Transverse colon (tissue), 4 donors: ENCODE results near the gene ACP3. TPM values are rescaled to one million over a fixed set of nuclear protein-coding genes. Genes with fewer than 3 reads are reported as not detected.

ENCODE experiments used
- DNase-seq: peaks from one replicate; pipeline ENCODE4 v3.0.0-alpha.2; 2019
- H3K27ac ChIP-seq, 4 donors: fragments of 200-600 bp; sonication (generic); 2 replicates each; pipeline ENCODE4 v1.5.1; 2016 to 2018; ENCODE audit warnings: inconsistent platforms in 4 of 4
- H3K27me3 ChIP-seq: fragments of 200-600 bp; sonication (generic); 2 replicates; pipeline ENCODE4 v1.5.1; 2017; ENCODE audit warnings: inconsistent platforms
- H3K36me3 ChIP-seq, 4 donors: fragments of 200-600 bp; sonication (generic); 2 replicates each; pipeline ENCODE4 v1.5.1; 2017 to 2019; ENCODE audit warnings: inconsistent platforms in 4 of 4
- H3K4me1 ChIP-seq, 4 donors: fragments of 200-600 bp; sonication (generic); 2 replicates each; pipeline ENCODE4 v1.5.1; 2017 to 2020; ENCODE audit warnings: inconsistent platforms in 4 of 4
- H3K4me3 ChIP-seq, 4 donors: fragments of 200-600 bp; sonication (generic); 1 replicate in 1 of 4; 2 replicates in 3 of 4; pipeline versions ENCODE4 v1.5.1 to v1.6.1; 2017 to 2019; ENCODE audit warnings: inconsistent platforms in 4 of 4
- H3K9me3 ChIP-seq, 2 donors: fragments of 200-600 bp; sonication (generic); 2 replicates each; pipeline ENCODE4 v1.5.1; 2017 to 2019; ENCODE audit warnings: inconsistent platforms in 2 of 2
- CTCF ChIP-seq, 5 experiments: fragments of 200-600 bp in 3 of 5; fragments of 450-650 bp in 2 of 5; sonication (generic) in 3 of 5; IDR thresholded peaks; 1 replicate in 2 of 5; 2 replicates in 3 of 5; pipeline ENCODE4 v1.5.1; 2016 to 2017; ENCODE audit warnings: antibody characterized with exemption in 5 of 5, inconsistent platforms in 3 of 5, mild to moderate bottlenecking in 2 of 5, moderate library complexity in 1 of 5
- EP300 ChIP-seq: sonication (generic); formaldehyde crosslinking; IDR thresholded peaks from one replicate; pipeline ENCODE4 v1.6.1; 2017; ENCODE audit warnings: antibody characterized with exemption, low read depth
- POLR2A ChIP-seq: fragments of 450-650 bp; IDR thresholded peaks from one replicate; pipeline ENCODE4 v1.6.1; 2016; ENCODE audit warnings: antibody characterized with exemption, mild to moderate bottlenecking, moderate library complexity
- POLR2AphosphoS5 ChIP-seq, 3 donors: sonication (generic); formaldehyde crosslinking; IDR thresholded peaks; one replicate each; pipeline ENCODE4 v1.6.1; 2016; ENCODE audit warnings: antibody characterized with exemption in 3 of 3
- WGBS, 2 donors: methylation state at CpG; one replicate each; pipeline ENCODE4 v1.1.5; 2018; ENCODE audit warnings: low coverage in 1 of 2; 5-methylcytosine and 5-hydroxymethylcytosine counted together
- in situ Hi-C, 4 donors: fragments of 200-750 bp; cut with MboI; loops; one replicate each; pipeline versions ENCODE4 v1.15.0 to v1.15.1; 2017; ENCODE audit warnings: low sequenced_read_pairs in 3 of 4, low pct_ligation_motif_present in 1 of 4, low pct_unique_long_range_greater_than_20kb in 1 of 4
- intact Hi-C: fragments of 100-400 bp; cut with DNase I; formaldehyde crosslinking; loops from one replicate; pipeline ENCODE4 v1.15.1; 2023; ENCODE audit warnings: low total_unique reads
- total RNA-seq, 4 donors: library from RNA; depleted of rRNA; stranded (reverse); fragments of >200 nt; gene quantifications; one replicate each; pipeline ENCODE4 v1.1.0, GENCODE V29; 2016

ACP3 gene
- total RNA-seq, 4 donors from 2014 or later = 3.4 to 22.7 (median 7.6) TPM

- H3K4me3 ChIP-seq = no peak overlapping the region
- H3K27ac ChIP-seq = no peak overlapping the region
- DNase-seq = no peak
- intact Hi-C loops = no loop called here
- TF ChIP-seq EP300 (no peak), CTCF (IDR thresholded peaks at IDR 0.05) (no peak), POLR2A (no peak), POLR2AphosphoS5 (IDR thresholded peaks at IDR 0.05) (no peak)
- H3K36me3 ChIP-seq = no peaks in the 10 kb centered on the region
- H3K9me3 ChIP-seq = no peaks in the 10 kb centered on the region
- peaks cover 0 to 4% (median 0%) of the 10 kb centered on the region in 4 donors for H3K4me1 ChIP-seq
- H3K27me3 ChIP-seq = no peaks in the 10 kb centered on the region
- in situ Hi-C loops = loop anchor here (5.0 to 10.0 kb wide), 4 partner anchors 58 to 92 kb away; no protein-coding TSS in a partner anchor
These were observed 27.6 kb downstream of the ACP3 start for GRCh38 chr3:132344666-132345280.

GRCh38 chr3:132346841-132347736 lies 29.9 kb downstream of the ACP3 start:
- in situ Hi-C loops (loop anchor here (5.0 to 10.0 kb wide), 4 partner anchors 55 to 95 kb away; no protein-coding TSS in a partner anchor), intact Hi-C loops (no loop called here)
- no peaks in the 10 kb centered on the region for H3K36me3 ChIP-seq
- WGBS, 2 donors = 74 to 92% methylated on average over 2 to 5 of the region's 5 CpGs
- H3K27me3 ChIP-seq = no peaks in the 10 kb centered on the region
- no peak overlapping the region for H3K27ac ChIP-seq
- H3K4me3 ChIP-seq = no peak overlapping the region
- TF ChIP-seq EP300 (no peak), CTCF (IDR thresholded peaks at IDR 0.05) (no peak), POLR2A (no peak), POLR2AphosphoS5 (IDR thresholded peaks at IDR 0.05) (no peak)
- no peaks in the 10 kb centered on the region for H3K9me3 ChIP-seq
- peaks cover 0 to 4% (median 0%) of the 10 kb centered on the region in 4 donors for H3K4me1 ChIP-seq
- no peak for DNase-seq

- Histone ChIP-seq H3K36me3 (no peaks in the 10 kb centered on the region), H3K27me3 (no peaks in the 10 kb centered on the region), H3K9me3 (no peaks in the 10 kb centered on the region), H3K4me3 (no peak overlapping the region), H3K4me1 (peaks cover 0 to 1% (median 0%) of the 10 kb centered on the region in 4 donors), H3K27ac (no peak overlapping the region)
- in situ Hi-C loops = loop anchor here (5.0 to 10.0 kb wide), 4 partner anchors 54 to 96 kb away; no protein-coding TSS in a partner anchor
- no peak for TF ChIP-seq CTCF (IDR thresholded peaks at IDR 0.05)
- no peak for TF ChIP-seq POLR2AphosphoS5 (IDR thresholded peaks at IDR 0.05)
- TF ChIP-seq POLR2A = no peak
- no peak for TF ChIP-seq EP300
- WGBS, 2 donors = 38 to 55% methylated on average over 1 of the region's 1 CpG
- no peak for DNase-seq
- intact Hi-C loops = no loop called here
These were observed 30.6 kb downstream of the ACP3 start for GRCh38 chr3:132347811-132348210.

GRCh38 chr3:132348531-132348930 lies 31.3 kb downstream of the ACP3 start:
- H3K27me3 ChIP-seq = no peaks in the 10 kb centered on the region
- H3K27ac ChIP-seq = no peak overlapping the region
- no peaks in the 10 kb centered on the region for H3K4me1 ChIP-seq
- no peaks in the 10 kb centered on the region for H3K36me3 ChIP-seq
- 89% methylated on average over 1 of the region's 1 CpG; no CpG with 5 or more reads in 1 of the 2 donors for WGBS, 2 donors
- H3K9me3 ChIP-seq = no peaks in the 10 kb centered on the region
- intact Hi-C loops (no loop called here), in situ Hi-C loops (loop anchor here (5.0 to 10.0 kb wide), 4 partner anchors 54 to 96 kb away; no protein-coding TSS in a partner anchor)
- DNase-seq = no peak
- no peak overlapping the region for H3K4me3 ChIP-seq
- TF ChIP-seq POLR2A (no peak), POLR2AphosphoS5 (IDR thresholded peaks at IDR 0.05) (no peak), EP300 (no peak)
